HG03457 (cell line): ENCODE data around the gene HSPB6.
A peak's percentile ranks its signal among the peaks of the same experiment; 100 is the strongest.

Experiments
- ATAC-seq: cut with Tn5 transposase; IDR thresholded peaks from one replicate; pipeline ENCODE4 v1.9.1; 2021; ENCODE audit warnings: moderate number of reproducible peaks; ENCODE audit not compliant: unreplicated experiment

HSPB6 gene

DNA sequence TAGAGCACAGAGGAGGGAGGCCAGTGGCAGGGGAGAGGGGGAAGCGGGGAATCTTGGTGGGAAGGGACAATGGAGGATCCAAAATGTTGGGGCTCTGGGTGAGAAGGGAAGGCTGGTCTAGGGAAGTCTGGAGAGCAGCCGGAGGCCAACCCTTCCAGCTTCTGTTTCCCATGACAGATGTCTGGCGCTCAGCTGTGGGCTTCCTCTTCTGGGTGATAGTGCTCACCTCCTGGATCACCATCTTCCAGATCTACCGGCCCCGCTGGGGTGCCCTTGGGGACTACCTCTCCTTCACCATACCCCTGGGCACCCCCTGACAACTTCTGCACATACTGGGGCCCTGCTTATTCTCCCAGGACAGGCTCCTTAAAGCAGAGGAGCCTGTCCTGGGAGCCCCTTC, 10.3 kb downstream of the HSPB6 start:
- no peak for ATAC-seq

DNA sequence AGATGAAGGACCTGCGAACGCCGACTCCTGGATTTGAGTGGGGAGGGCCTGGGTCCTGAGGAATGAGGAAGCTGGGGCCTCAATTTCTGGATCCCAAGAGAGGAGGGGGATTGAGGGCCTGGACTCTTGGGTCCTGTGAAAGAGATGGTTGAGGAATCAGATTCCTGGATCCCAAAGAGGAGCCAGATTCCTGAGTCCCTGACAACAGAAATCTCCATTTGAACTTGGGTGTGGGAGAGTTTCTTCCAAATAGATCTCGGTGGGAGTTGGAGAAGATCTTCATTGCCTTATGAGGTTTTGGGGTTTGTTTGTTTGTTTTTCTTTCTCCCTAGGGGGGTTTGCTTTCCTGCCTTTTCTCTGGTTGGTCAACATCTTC, 10.8 kb downstream of the HSPB6 start:
- no peak for ATAC-seq

DNA sequence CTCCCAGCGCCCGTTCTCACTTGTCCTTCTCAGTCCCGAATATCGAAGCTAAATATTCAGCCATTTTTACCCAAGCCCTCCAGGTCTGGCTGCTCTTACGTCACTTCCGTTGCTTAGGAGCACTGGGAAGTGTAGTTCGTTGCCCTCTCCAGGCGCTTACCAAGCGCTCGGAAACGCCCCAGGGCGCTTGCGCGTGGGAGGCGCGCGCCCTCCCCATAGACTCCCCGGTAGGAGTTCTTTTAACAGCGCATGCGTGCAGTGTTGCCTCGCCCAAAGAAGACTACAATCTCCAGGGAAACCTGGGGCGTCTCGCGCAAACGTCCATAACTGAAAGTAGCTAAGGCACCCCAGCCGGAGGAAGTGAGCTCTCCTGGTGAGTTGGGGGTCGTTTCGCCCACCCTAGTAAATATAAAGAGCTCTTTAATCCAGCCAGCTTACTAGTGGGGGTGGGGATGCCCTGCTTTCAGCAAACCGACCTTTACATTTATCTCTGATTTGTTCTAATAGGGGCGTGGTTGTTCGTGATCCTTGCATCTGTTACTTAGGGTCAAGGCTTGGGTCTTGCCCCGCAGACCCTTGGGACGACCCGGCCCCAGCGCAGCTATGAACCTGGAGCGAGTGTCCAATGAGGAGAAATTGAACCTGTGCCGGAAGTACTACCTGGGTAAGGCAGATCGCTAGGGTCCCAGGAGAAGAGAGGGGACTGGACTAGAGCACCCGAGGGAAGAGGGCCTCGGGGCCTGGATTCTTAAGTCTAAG, 11.3 kb downstream of the HSPB6 start, which contains the start of the genes PSENEN and U2AF1L4:
PSENEN (plus strand) TSS at position 324 of the 759 bp plus-strand sequence; CDS start at position 604, 280 bp downstream.
U2AF1L4 (minus strand) TSS at position 91 of the 759 bp plus-strand sequence; CDS start at position 64, 27 bp downstream.
- peak; percentile 28 for ATAC-seq

DNA sequence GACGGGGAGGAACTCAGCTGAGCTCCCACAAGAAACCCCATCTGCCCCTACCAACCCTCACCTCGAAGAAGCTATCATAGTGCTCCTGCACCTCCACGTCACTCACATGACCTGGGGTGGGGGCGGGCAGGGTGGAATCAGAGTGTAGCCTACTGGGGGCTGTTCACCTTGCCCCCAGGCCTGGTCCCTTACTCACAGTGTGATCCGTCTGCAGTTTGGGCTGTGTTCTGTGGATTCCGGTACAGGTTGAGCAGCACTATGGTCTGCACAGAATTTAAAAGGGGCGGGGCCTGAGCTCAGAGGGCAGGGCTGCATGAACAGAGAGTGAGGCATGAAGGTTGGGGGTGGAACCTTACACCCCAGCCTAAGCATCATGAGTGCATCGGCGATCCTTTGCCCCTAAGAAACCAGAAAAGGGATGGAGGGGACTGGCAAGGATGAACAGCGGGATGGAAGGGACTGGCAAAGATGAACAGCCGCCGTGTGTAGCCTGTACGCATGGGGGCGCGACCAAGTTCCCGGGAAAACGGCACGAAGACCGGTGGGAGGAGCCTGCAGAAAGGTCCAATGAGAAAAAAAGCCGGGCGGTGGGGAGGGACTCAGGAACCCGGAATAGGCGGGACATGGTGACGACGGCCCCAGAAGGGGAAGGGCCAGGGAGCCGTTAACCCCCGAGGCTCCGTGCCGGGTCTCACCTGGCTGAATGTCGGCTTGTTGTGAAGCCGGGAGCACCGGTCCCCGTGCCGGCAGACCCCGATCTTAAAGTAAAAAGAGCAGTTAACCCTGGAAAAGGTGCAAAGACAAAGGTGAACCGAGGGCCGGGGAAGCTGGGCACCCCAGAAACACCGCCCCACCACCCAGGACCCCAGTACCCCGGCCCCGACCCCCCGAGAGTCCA, 12.2 kb downstream of the HSPB6 start:
- ATAC-seq = no peak

DNA sequence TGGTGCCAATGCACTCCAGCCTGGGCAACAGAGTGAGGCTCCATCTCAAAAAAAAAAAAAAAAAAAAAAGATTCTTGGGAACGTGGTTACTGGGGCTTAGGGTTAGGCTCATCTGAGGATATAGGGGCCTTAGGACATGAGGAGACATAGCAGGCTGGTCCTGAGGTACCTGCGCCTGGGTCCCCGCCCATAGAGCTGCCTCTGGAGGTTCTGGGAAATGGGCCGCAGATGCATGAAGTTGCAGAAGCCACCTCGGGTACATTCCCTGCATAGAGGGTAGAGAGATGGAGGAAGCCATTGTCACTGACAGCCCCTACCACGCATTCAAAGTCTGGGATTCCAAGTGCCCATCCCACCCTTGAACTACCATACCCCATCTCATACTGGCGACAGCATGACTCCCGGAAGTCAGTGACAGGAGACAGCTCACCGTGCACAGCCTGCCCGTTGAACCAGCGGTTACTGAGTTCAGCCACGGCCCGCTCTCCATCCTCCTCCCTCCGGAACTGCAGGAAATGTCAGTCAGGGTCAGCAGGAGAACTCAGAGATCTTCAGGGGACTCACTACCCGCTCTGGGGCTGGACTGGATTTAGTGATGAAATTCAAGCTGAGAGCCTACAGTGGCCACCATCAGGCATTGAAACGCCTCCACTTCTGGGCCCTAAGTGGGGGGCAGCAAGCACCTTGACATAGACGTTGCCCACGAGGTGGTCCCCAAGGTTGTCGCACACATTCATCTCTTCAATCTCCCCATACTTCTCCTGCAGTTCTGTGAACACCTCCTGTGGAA, 13.0 kb downstream of the HSPB6 start:
- ATAC-seq = no peak

DNA sequence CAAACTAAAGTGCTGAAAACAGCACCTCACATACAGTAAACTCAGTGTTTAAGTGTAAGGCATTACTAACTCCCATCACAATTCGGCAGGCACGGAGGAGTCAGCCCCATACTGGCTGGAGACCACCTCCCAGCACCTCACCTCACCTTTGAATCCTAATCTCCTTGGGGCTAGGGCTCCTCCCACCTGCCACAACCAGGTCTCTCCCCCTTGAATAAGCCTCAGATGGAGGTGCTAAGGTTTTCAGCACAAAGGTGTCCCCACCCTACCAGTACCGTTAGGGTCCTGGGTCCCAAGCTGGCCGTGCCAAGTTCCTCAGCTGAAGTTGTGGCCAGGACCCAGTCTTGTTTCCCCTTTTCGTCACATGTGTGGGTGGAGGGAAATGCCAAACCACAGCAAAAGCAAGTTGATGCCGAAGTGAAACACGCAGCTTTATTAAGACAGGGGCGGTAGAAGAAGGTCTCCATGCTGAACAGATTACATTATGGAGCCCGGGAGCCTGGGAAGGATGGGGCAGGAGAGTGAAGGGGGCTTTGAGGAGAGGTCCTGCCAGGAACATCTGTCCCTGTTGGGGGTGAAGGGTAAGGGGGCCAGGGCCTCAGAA, 14.6 kb downstream of the HSPB6 start, which contains the start of gene IGFLR1:
IGFLR1 (minus strand) TSS at position 332 of the 604 bp plus-strand sequence. CDS start 1,272 bp downstream, outside the sequence.
- ATAC-seq = no peak

DNA sequence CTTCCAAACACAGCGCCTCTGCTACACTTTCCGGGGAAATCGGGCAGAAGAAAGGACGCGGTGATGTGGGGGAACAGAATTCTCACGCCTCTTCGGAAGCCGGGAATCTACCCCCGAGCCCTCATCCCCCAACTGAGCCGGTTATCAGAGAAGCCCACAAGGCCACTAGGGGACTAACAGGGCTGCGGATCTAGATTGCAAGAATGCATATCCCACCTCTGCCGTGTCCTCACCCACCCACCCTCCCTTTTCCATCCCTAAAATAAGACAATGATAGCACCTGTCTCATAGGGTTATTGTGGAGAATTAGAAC, 15.7 kb downstream of the HSPB6 start:
- no peak for ATAC-seq

DNA sequence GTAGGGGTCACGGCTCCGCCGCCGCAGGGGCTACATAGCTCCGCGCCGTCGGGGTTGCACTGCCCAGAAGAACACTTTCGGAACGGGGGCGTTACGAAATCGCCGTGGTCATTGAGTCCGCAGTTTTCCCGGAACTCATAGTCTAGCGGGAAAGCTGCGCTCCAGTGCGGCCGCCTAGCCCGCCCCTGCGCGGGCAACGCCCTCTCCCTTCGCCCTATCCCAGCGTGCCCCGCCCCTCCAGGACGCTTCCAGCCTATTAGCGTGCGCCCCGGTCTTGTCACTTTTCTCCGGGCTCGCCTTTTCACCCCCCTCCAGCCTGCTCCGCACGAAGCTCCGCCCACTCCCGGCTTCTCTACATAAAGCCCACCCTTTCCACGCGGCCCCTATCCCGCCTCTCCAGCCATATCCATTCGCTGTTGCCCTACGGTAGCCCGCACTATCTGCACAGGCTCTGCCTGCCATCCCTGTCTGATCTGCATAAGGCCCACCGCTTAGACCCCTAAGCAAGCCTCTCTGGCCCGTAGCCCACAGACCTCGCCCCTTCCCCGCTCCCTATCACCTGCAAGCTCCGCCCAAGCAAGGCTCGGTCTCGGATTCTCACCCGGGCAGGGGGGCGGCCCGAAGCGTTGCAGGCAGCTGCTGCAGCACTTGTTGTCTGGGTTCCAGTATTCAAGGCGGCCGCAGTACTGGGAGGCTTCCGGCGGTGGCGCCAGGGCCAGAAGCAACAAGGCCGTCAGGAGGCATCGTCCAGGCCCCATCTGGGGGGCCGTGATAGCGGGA, 16.2 kb downstream of the HSPB6 start:
- ATAC-seq = peak; percentile 35

DNA sequence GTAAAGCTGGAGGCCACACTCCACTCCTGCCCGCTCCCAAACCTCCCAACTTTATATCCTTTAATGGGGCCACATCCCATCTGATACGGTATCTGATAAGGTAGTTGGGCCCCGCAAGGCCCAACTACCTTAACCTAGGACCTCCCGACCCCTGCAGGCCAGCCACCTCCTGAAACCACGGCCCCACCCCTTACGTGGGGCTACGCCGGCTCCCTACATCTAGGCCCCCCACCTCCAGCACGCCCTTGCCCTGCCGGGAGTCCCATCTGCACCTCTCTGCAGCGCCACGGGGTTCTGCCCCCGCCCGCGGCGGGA, 16.8 kb downstream of the HSPB6 start:
- ATAC-seq = peak; percentile 1

DNA sequence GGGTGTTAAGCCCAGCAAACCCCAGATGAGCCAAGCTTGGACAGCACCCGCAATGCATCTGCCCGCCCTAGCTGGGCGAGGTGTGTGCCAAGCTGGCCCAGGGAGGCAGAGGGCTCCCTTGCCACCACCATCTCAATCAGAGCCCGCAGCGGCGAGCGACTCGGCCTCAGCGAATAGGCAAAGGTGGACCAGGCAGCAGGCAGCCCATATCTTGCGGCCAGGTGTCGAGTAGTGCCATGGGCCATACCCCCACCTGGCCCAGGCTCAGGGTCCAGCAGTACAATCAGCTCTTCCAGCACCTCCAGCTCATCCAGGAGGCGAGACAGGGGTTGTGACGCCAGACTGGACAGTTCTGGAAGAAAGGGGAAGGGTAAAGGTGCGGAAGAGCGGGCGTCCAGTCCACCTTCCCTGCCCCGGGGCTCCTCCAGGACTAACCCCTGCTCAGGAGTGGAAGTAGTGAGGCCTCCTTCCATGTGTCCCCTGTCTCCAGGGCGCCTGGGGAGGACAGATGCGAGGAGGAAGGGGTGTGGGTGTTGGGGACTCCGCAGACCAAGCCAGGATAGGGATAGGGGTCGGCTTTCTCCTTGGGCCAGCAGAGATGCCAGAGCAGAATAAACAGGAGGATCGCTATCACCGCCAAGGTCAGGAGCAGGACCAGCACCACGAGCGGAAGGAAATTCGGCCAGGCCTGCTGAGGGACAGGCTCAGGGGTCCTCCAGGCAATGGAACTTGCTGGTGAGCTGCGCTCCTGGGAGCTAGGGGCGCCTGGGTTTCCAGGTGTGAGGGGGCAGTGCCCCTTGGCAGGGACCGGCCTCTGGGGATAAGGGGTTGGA, 17.3 kb downstream of the HSPB6 start:
- ATAC-seq = no peak

DNA sequence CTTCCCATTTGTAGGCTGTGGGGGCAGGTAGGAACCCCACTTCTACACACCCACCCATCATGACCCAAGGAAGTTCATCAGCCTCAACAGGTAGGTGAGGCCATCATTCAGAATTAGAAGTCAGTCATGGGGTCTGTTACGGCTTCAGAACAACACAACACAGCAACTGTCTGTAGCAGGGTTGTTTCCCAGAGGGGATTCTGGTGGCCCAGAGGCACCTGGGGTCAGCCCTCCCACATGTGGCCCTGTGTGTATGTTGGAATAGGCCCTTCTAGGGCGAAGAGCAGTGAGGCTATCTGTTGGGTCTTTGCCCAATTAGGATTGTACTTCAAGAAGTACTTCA, 18.0 kb downstream of the HSPB6 start:
- ATAC-seq = no peak

DNA sequence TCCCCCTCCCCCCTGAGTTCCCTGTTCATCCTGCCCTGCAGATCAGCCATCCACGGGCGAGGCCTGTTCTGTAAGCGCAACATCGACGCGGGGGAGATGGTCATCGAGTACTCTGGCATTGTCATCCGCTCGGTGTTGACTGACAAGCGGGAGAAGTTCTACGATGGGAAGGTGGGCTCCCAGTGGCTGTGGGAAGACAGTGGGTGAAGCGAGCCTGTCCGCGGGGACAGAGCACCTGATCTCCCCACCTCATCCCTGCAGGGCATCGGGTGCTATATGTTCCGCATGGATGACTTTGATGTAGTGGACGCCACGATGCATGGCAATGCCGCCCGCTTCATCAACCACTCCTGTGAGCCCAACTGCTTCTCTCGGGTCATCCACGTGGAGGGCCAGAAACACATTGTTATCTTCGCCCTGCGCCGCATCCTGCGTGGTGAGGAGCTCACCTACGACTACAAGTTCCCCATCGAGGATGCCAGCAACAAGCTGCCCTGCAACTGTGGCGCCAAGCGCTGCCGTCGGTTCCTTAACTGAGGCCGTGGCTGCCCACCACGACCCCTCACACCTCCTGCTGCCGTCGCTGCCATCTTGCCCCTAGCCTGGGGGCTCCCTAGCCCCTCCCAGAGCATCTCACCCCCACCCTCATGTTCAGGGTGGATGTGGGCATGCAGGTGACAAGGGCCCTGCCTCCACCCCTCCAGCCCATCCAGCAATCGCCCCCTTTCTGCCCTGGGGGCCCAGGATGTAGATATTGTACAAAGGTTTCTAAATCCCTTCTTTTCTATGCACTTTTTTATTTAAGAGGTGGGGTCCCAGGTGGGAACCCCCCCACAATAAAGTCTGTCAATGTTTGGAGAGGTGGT, 18.6 kb downstream of the HSPB6 start:
- no peak for ATAC-seq

DNA sequence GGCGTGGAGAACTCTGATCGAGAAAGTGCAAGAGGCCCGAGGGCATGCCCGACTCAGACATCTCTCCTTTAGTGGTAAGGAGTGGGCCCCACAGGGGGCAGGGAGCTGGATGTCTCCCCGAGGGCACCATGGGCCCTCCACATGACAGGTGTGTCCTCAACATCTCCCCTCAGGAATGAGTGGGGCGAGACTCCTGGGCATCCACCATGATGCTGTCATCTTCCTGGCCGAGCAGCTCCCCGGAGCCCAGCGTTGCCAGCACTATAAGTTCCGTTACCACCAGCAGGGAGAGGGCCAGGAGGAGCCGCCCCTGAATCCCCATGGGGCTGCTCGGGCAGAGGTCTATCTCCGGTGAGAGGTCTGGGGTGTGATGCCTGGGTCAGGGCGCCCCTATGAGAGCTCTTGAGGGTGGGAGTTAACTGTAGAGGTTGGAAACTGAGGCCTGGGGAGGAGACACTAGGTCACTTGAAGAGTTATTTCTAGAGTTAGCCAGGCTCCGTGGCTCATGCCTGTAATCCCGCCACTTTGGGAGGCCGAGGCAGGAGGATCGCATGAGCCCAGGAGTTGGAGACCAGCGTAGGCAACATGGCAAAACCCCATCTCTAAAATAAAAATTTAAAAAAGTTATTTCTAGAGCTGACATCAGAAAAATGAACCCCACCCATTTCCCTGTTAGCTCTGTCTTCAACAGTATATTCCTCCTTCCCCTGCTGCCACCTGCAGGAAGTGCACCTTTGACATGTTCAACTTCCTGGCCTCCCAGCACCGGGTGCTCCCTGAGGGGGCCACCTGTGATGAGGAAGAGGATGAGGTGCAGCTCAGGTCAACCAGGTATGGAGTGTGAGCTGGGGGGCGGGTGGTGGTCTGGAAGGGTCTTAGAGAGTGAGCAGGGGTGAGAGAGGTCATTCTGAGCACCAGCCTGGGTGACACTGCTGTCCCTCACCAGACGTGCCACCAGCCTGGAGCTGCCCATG, 19.6 kb downstream of the HSPB6 start:
- ATAC-seq = no peak

DNA sequence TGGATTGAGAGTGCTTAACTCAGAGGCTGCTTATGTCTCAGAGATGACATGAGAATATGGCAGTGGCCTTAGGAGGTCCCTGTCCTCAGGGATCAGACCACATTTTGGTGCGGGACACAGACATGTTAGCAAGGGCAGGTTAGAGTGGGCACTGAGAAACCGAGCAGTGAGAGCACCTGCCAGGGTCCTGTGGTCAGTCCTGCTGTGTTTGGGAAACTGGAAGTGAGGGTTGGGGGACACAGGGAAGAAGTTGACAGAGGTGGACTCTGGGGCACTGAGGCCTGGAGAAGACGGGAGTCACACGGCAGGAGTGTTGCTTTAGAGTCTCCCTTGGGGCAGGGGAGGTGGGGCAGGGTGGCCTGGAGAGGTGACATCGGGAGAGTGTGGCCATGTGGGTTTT, 21.9 kb downstream of the HSPB6 start:
- ATAC-seq = no peak

DNA sequence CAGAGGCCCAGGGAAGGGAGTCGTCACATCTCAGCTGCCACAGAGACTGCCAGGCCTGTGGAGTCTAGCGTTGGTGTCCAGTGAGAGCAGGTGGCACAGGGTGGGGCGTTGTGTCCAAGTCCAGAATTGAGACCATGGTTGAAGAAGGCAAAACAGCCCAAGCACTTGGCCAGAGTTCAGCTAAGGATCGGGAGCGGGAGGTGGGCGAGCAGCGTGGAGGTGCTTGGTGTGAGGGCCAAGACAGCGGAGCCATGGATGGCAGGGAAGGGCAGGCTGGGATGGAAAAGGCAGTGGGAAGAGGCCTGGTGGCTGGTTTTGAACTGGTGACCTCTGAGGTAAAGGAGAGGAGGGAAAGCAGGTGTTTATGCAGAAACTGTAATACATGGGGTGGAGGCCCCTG, 22.6 kb downstream of the HSPB6 start:
- ATAC-seq = no peak

DNA sequence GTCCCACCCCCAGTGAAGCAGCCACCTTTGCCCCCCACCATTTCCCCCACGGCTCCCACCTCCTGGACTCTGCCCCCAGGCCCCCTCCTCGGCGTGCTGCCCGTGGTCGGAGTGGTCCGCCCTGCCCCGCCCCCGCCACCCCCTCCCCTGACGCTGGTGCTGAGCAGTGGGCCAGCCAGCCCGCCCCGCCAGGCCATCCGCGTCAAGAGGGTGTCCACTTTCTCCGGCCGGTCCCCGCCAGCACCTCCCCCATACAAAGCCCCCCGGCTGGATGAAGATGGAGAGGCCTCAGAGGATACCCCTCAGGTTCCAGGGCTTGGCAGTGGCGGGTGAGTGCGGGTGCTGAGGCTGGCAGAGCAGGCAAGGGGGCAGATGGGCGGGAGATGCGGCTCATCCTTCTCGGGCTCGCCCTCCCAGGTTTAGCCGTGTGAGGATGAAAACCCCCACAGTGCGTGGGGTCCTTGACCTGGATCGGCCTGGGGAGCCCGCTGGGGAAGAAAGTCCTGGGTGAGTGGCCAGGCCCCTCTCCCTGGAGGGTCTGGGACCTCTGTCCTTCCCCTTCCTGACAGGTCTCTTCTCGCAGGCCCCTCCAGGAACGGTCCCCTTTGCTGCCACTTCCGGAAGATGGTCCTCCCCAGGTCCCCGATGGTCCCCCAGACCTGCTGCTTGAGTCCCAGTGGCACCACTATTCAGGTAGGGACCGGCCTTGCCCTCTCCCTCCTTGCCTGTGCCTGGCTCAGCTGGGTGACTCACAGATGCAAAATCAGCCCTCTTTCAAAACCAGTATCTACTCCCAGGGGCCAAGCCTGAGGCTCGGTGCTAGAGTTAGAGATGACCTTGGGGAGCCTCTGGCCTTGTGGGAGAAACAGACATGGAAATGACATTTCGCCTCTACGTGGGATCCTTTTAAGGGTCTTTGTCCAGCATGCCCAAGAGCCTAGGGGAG, 23.4 kb downstream of the HSPB6 start:
- ATAC-seq = no peak
